Omental fat pad (tissue), 4 donors: ENCODE data around the gene FNDC1. TPM values are rescaled to one million over a fixed set of nuclear protein-coding genes. Genes with fewer than 3 reads are reported as not detected.
A peak's percentile ranks its signal among the peaks of the same experiment; 100 is the strongest.

Experiments used
- ATAC-seq: fragments of 150-250 bp; one replicate; pipeline ENCODE4 v1.9.1; 2016; ENCODE audit warnings: mild to moderate bottlenecking, moderate library complexity; ENCODE audit not compliant: low FRiP score
- DNase-seq: peaks from one replicate; pipeline ENCODE4 v3.0.0-alpha.2; 2019; ENCODE audit warnings: low spot score
- total RNA-seq, 4 donors: library from RNA; depleted of rRNA; stranded (reverse); fragments of >200 nt; gene quantifications; one replicate each; pipeline ENCODE4 v1.1.0, GENCODE V29; 2016
- TF ChIP-seq, protein P1 (sequence below), 3 donors: fragments of 450-650 bp; IDR thresholded peaks; one replicate each; pipeline ENCODE4 v1.5.1; 2016 to 2017; ENCODE audit warnings: antibody characterized with exemption in 3 of 3, mild to moderate bottlenecking in 3 of 3, moderate library complexity in 2 of 3

The FNDC1 gene
- total RNA-seq, 4 donors from 2014 or later, result 0.12 to 0.47 (median 0.28) TPM; not detected in 1

GRCh38 chr6:159256128-159256527 is 86.9 kb downstream of the FNDC1 start:
- ATAC-seq, result no peak
- DNase-seq, result no peak
- TF ChIP-seq, protein P1, sequence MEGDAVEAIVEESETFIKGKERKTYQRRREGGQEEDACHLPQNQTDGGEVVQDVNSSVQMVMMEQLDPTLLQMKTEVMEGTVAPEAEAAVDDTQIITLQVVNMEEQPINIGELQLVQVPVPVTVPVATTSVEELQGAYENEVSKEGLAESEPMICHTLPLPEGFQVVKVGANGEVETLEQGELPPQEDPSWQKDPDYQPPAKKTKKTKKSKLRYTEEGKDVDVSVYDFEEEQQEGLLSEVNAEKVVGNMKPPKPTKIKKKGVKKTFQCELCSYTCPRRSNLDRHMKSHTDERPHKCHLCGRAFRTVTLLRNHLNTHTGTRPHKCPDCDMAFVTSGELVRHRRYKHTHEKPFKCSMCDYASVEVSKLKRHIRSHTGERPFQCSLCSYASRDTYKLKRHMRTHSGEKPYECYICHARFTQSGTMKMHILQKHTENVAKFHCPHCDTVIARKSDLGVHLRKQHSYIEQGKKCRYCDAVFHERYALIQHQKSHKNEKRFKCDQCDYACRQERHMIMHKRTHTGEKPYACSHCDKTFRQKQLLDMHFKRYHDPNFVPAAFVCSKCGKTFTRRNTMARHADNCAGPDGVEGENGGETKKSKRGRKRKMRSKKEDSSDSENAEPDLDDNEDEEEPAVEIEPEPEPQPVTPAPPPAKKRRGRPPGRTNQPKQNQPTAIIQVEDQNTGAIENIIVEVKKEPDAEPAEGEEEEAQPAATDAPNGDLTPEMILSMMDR (IDR thresholded peaks at IDR 0.05), result no peak

- DNase-seq (no peak), ATAC-seq (peak; percentile 41)
- TF ChIP-seq, protein P1 (IDR thresholded peaks at IDR 0.05), result no peak
Measured at GRCh38 chr6:159257846-159258245, 88.6 kb downstream of the FNDC1 start.

DNA sequence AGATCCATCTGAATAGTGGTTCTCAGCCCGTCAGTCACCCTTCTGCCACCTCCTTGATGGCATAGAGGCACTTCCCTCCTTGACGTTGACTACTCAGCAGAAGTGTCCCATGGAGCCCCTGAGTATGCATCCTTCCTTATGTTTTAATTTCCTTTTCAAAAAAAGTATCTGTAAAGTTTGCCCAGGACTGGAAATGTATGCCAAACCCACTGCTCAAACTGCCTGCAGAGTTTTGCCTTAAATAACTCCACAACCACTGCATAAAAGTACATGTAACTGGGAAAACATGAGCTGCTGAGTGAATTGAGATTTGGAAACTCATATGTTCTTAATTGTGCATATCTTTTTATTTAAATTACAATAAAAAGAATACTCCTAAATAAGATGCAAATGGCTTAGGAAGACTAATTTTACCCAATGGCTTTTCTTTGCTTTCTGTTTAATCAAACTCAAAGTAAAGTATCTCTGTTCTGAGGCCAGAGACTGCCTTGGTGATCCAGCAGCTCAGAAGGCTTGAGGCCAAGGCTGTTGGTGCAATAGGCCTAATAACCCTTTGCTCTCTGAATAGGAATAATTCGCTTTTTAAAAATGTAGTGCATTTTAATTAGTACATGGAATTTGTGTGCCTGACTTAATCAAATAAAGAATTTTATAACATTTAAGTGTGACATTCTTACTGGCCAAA is 90.4 kb downstream of the FNDC1 start:
- TF ChIP-seq, protein P1 (IDR thresholded peaks at IDR 0.05), result no peak
- no peak for ATAC-seq
- DNase-seq, result no peak

- no peak for DNase-seq
- no peak for ATAC-seq
- TF ChIP-seq, protein P1 (IDR thresholded peaks at IDR 0.05), result no peak
Measured at GRCh38 chr6:159260208-159260607, 91.0 kb downstream of the FNDC1 start.

GRCh38 chr6:159261995-159262394 is 92.8 kb downstream of the FNDC1 start:
- TF ChIP-seq, protein P1 (IDR thresholded peaks at IDR 0.05), result no peak
- ATAC-seq (no peak), DNase-seq (no peak)

GRCh38 chr6:159262586-159262985 is 93.4 kb downstream of the FNDC1 start:
- ATAC-seq, result no peak
- TF ChIP-seq, protein P1 (IDR thresholded peaks at IDR 0.05), result no peak
- no peak for DNase-seq

GRCh38 chr6:159267165-159267564 is 98.0 kb downstream of the FNDC1 start:
- TF ChIP-seq, protein P1 (IDR thresholded peaks at IDR 0.05), result no peak
- no peak for DNase-seq
- no peak for ATAC-seq
